Stomach (tissue), 4 donors: Measurements from ENCODE around the gene COL4A1.

Source experiments
- CTCF ChIP-seq, 7 experiments: fragments of 450-650 bp in 4 of 7; fragments of 200-600 bp in 3 of 7; sonication (generic) in 3 of 7; IDR thresholded peaks; one replicate each; pipeline ENCODE4 v1.5.1; 2016 to 2019; ENCODE audit warnings: antibody characterized with exemption in 7 of 7, control low read depth in 2 of 7, mild to moderate bottlenecking in 1 of 7
- POLR2AphosphoS5 ChIP-seq, 3 donors: sonication (generic); formaldehyde crosslinking; IDR thresholded peaks; one replicate each; pipeline ENCODE4 v1.6.1; 2016; ENCODE audit warnings: antibody characterized with exemption in 3 of 3

- TF ChIP-seq POLR2AphosphoS5 (IDR thresholded peaks at IDR 0.05) (no peak), CTCF (IDR thresholded peaks at IDR 0.05) (no peak)
Observed at GRCh38 chr13:110342474-110342873, 35.5 kb upstream of the COL4A1 start.
